Fibroblast of lung (primary cell): ENCODE results near the gene PRXL2C. TPM values are rescaled to one million over a fixed set of nuclear protein-coding genes. Genes with fewer than 3 reads are reported as not detected.

ENCODE experiments used
- DNase-seq, 2 donors: peaks; one replicate each; pipeline versions ENCODE4 v3.0.0 to v3.0.0-alpha.2; 2010; ENCODE audit warnings: low read depth in 2 of 2
- H2AFZ ChIP-seq: 2 replicates; pipeline ENCODE4 v1.5.1; 2012; ENCODE audit warnings: low read length, control low read depth, inconsistent platforms
- H3K27ac ChIP-seq: 2 replicates; pipeline ENCODE4 v1.5.1; 2011; ENCODE audit warnings: low read length, control low read depth; ENCODE audit not compliant: insufficient read depth
- H3K27me3 ChIP-seq: 2 replicates; pipeline ENCODE4 v1.5.1; 2011; ENCODE audit warnings: mild to moderate bottlenecking, low read length; ENCODE audit not compliant: control insufficient read depth, insufficient read depth
- H3K36me3 ChIP-seq: 2 replicates; pipeline ENCODE4 v1.5.1; 2011; ENCODE audit warnings: low read length; ENCODE audit not compliant: control insufficient read depth, insufficient read depth
- H3K4me1 ChIP-seq: 2 replicates; pipeline ENCODE4 v1.5.1; 2011; ENCODE audit warnings: low read length; ENCODE audit not compliant: control insufficient read depth, insufficient read depth; ENCODE audit errors: extremely low read depth
- H3K4me2 ChIP-seq: 2 replicates; pipeline ENCODE4 v1.5.1; 2011; ENCODE audit warnings: low read length, control low read depth; ENCODE audit not compliant: insufficient read depth; ENCODE audit errors: extremely low read depth
- H3K4me3 ChIP-seq, 4 experiments: fragments of 200-600 bp in 1 of 4; sonication (generic) in 1 of 4; replicated peaks in 1 of 4; 2 replicates each; pipeline ENCODE4 v1.5.1; 2011 to 2016; ENCODE audit warnings: low read length in 4 of 4, low read depth in 3 of 4, mild to moderate bottlenecking in 3 of 4, control low read depth in 2 of 4, inconsistent platforms in 1 of 4, mixed read lengths in 1 of 4; ENCODE audit not compliant: insufficient read depth in 1 of 4; ENCODE audit errors: control extremely low read depth in 1 of 4
- H3K79me2 ChIP-seq: 2 replicates; pipeline ENCODE4 v1.5.1; 2012; ENCODE audit warnings: mild to moderate bottlenecking, low read length, inconsistent platforms; ENCODE audit not compliant: control insufficient read depth, insufficient read depth
- H3K9ac ChIP-seq: 2 replicates; pipeline ENCODE4 v1.5.1; 2011; ENCODE audit warnings: mild to moderate bottlenecking, low read length, control low read depth; ENCODE audit not compliant: insufficient read depth
- H3K9me3 ChIP-seq: 2 replicates; pipeline ENCODE4 v1.5.1; 2012; ENCODE audit warnings: low read depth, low read length; ENCODE audit not compliant: control insufficient read depth, insufficient read depth
- H4K20me1 ChIP-seq: 2 replicates; pipeline ENCODE4 v1.5.1; 2011; ENCODE audit warnings: low read length; ENCODE audit not compliant: control insufficient read depth, insufficient read depth; ENCODE audit errors: extremely low read depth
- CTCF ChIP-seq, 2 donors: IDR thresholded peaks in 1 of 2; conservative IDR thresholded peaks in 1 of 2; 1 replicate in 1 of 2; 2 replicates in 1 of 2; pipeline ENCODE4 v1.5.1; 2011 to 2012; ENCODE audit warnings: low read length in 2 of 2, control low read depth in 1 of 2, inconsistent platforms in 1 of 2, low read depth in 1 of 2, mild to moderate bottlenecking in 1 of 2
- EZH2 ChIP-seq: IDR thresholded peaks from 2 replicates; pipeline ENCODE4 v1.5.1; 2012; ENCODE audit warnings: low read length, control low read depth, mild to moderate bottlenecking; ENCODE audit errors: missing control alignments
- polyA plus RNA-seq, 2 donors: library from polyadenylated mRNA; depleted of rRNA in 1 of 2; stranded (reverse) in 1 of 2; unstranded in 1 of 2; fragments of >200 nt; gene quantifications; 2 replicates each; pipeline ENCODE4 v1.2.1, GENCODE V29; 2011 to 2012; ENCODE audit warnings: missing spikeins in 1 of 2
- total RNA-seq: library from RNA; depleted of rRNA; stranded (reverse); fragments of >200 nt; gene quantifications from 2 replicates; pipeline ENCODE4 v1.2.1, GENCODE V29; 2014

Gene PRXL2C
- total and polyA plus RNA-seq, 2 donors (not counting 1 experiment from before 2014, with no cell fraction given): 31.2 to 64.4 TPM

DNA sequence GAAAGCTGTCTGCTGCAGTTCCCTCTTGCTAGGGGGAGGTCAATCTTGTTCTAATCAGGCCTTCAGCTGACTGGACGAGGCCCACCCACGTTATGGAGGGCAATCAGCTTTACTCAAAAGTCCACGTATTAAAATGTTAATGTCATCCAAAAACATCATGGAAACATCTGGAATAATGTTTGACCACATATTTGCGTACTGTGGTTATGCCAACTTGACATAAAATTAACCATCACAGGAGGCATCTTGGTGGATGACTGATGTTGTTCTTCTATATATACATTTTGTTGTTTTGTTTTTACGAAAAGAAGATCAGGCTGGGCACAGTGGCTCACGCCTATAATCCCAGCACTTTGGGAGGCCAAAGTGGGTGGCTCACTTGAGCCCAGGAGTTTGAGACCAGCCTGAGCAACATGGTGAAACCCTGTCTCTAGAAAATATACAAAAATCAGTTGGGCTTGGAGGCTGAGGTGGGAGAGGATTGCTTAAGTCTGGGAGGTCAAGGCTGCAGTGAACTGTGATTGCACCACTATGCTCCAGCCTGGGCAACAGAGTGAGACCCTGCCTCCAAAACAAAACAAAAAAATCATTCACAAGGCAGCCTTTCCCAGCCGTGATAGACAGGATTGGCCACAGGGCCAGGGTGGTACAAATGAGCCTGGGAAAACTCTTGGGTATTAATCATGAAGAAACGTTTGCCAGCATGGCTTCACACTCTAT, 33.8 kb upstream of the PRXL2C start:
- no peak overlapping the region for H2AFZ ChIP-seq
- DNase-seq: no peak
- H3K9ac ChIP-seq: no peak overlapping the region
- H3K4me2 ChIP-seq: no peak overlapping the region
- H3K4me3 ChIP-seq: no peak overlapping the region
- H3K36me3 ChIP-seq: no peaks in the 10 kb centered on the region
- no peak overlapping the region for H3K27ac ChIP-seq
- no peaks in the 10 kb centered on the region for H3K9me3 ChIP-seq
- no peaks in the 10 kb centered on the region for H4K20me1 ChIP-seq
- no peaks in the 10 kb centered on the region for H3K4me1 ChIP-seq
- no peaks in the 10 kb centered on the region for H3K27me3 ChIP-seq
- TF ChIP-seq CTCF (conservative IDR thresholded peaks at IDR 0.05 in 1 of 2, IDR thresholded peaks at IDR 0.05 in 1 of 2; ENCODE audit: low read depth in 1 of 2, low read length in 2 of 2): no peak
- TF ChIP-seq EZH2: no peak
- no peaks in the 10 kb centered on the region for H3K79me2 ChIP-seq

DNA sequence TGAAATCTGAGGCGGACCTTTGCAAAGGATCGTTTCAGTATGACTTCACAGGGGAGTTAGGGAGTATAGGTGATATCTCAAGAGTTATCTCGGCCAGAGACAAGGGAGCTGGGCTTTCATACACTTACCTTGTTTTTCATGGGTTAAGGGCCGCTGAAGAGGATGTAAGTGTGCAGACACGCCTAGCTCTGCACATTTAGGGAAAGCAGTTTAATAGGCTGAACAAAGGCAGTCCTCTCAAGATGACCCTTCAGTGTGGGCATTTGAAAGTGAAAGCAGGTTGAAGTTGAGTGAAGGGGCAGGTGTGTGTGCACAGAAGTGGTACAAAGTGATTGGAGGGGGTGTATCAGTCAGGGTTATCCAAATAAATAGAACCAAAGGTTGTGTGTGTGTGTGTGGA, 33.1 kb upstream of the PRXL2C start:
- H3K9me3 ChIP-seq: no peaks in the 10 kb centered on the region
- DNase-seq: no peak

More for the DNA sequence above, 33.1 kb upstream of the PRXL2C start:
- Histone ChIP-seq H4K20me1 (no peaks in the 10 kb centered on the region), H3K36me3 (no peaks in the 10 kb centered on the region), H3K4me3 (no peak overlapping the region), H3K27ac (no peak overlapping the region), H3K4me2 (no peak overlapping the region), H3K79me2 (no peaks in the 10 kb centered on the region), H3K9ac (no peak overlapping the region), H2AFZ (no peak overlapping the region), H3K27me3 (no peaks in the 10 kb centered on the region), H3K4me1 (no peaks in the 10 kb centered on the region)
- TF ChIP-seq CTCF (conservative IDR thresholded peaks at IDR 0.05 in 1 of 2, IDR thresholded peaks at IDR 0.05 in 1 of 2; ENCODE audit: low read depth in 1 of 2, low read length in 2 of 2) (no peak), EZH2 (no peak)
